SK-N-SH (cell line): ENCODE results near the gene TLE5. TPM values are rescaled to one million over a fixed set of nuclear protein-coding genes. Genes with fewer than 3 reads are reported as not detected.

Experiments used
- CTCF ChIA-PET: fragments of 300-600, 350-600 bp; formaldehyde crosslinking; extraction: SDS; loops from one replicate; lab custom pipeline; 2021; lab: Yijun Ruan, JAX
- POLR2A ChIA-PET: fragments of 350-600 bp; sonication (Branson Sonifier 250); formaldehyde crosslinking; extraction: SDS; loops from one replicate; lab custom pipeline; 2020; ENCODE audit warnings: antibody characterized with exemption, inconsistent platforms; lab: Yijun Ruan, JAX
- DNase-seq: peaks from one replicate; pipeline ENCODE4 v3.0.0; 2012
- H2AFZ ChIP-seq: fragments of 200-600 bp; sonication (generic); 2 replicates; pipeline ENCODE4 v1.8.1; 2016; ENCODE audit warnings: antibody characterized with exemption, mild to moderate bottlenecking, low read depth
- H3F3A ChIP-seq: fragments of 200-600 bp; sonication (generic); replicated peaks from 2 replicates; pipeline ENCODE3; 2016; ENCODE audit warnings: antibody characterized with exemption, mild to moderate bottlenecking; ENCODE audit not compliant: insufficient read depth
- H3K27ac ChIP-seq, 2 experiments: fragments of 200-500 bp in 1 of 2; fragments of 200-600 bp in 1 of 2; sonication (Bioruptor generic) in 1 of 2; sonication (generic), shearing (Covaris generic) in 1 of 2; 2 replicates each; pipeline versions ENCODE4 v1.5.1 to v1.6.1; 2014 to 2016; ENCODE audit warnings: low read depth in 2 of 2, inconsistent platforms in 1 of 2, low read length in 1 of 2, mild to moderate bottlenecking in 1 of 2, mixed read lengths in 1 of 2
- H3K27me3 ChIP-seq: fragments of 200-600 bp; sonication (generic), shearing (Covaris generic); 2 replicates; pipeline ENCODE4 v1.6.1; 2016; ENCODE audit warnings: mixed run types; ENCODE audit not compliant: insufficient read depth
- H3K36me3 ChIP-seq, 2 experiments: fragments of 200-500 bp in 1 of 2; fragments of 200-600 bp in 1 of 2; sonication (Bioruptor generic) in 1 of 2; sonication (generic) in 1 of 2; replicated peaks in 1 of 2; 2 replicates each; pipeline versions ENCODE3 to v1.5.1; 2014 to 2016; ENCODE audit warnings: low read length in 1 of 2, mild to moderate bottlenecking in 1 of 2; ENCODE audit not compliant: insufficient read depth in 2 of 2, control insufficient read depth in 1 of 2
- H3K4me1 ChIP-seq, 2 experiments: fragments of 200-500 bp in 1 of 2; fragments of 200-600 bp in 1 of 2; sonication (Bioruptor generic) in 1 of 2; sonication (generic), shearing (Covaris generic) in 1 of 2; 2 replicates each; pipeline versions ENCODE4 v1.5.1 to v1.6.1; 2014 to 2016; ENCODE audit warnings: low read depth in 1 of 2, low read length in 1 of 2, mixed run types in 1 of 2; ENCODE audit not compliant: insufficient read depth in 2 of 2, control insufficient read depth in 1 of 2
- H3K4me2 ChIP-seq: fragments of 200-600 bp; sonication (generic), shearing (Covaris generic); 2 replicates; pipeline ENCODE4 v1.6.1; 2017; ENCODE audit warnings: mixed run types
- H3K4me3 ChIP-seq, 2 experiments: fragments of 200-500 bp in 1 of 2; fragments of 200-600 bp in 1 of 2; sonication (Bioruptor generic) in 1 of 2; sonication (generic), shearing (Covaris generic) in 1 of 2; 2 replicates each; pipeline versions ENCODE4 v1.5.1 to v1.8.1; 2014 to 2016; ENCODE audit warnings: low read depth in 2 of 2, inconsistent platforms in 1 of 2, low read length in 1 of 2, mild to moderate bottlenecking in 1 of 2, mixed read lengths in 1 of 2, moderate library complexity in 1 of 2
- H3K79me2 ChIP-seq: fragments of 200-600 bp; sonication (generic); 2 replicates; pipeline ENCODE4 v1.8.1; 2017; ENCODE audit warnings: mild to moderate bottlenecking; ENCODE audit not compliant: insufficient read depth
- H3K9ac ChIP-seq: fragments of 200-600 bp; sonication (generic); 2 replicates; pipeline ENCODE4 v1.6.1; 2017; ENCODE audit warnings: mixed run types
- H3K9me2 ChIP-seq: fragments of 200-600 bp; sonication (generic); 2 replicates; pipeline ENCODE4 v1.6.1; 2017; ENCODE audit warnings: mixed run types
- H3K9me3 ChIP-seq: fragments of 200-600 bp; sonication (generic); 2 replicates; pipeline ENCODE4 v1.6.1; 2017; ENCODE audit warnings: mixed run types, mild to moderate bottlenecking, moderate library complexity
- H4K20me1 ChIP-seq: fragments of 200-600 bp; sonication (generic); 2 replicates; pipeline ENCODE4 v1.6.1; 2017; ENCODE audit warnings: mild to moderate bottlenecking, mixed run types; ENCODE audit not compliant: insufficient read depth
- CTCF ChIP-seq: fragments of 200-600 bp; sonication (generic); IDR thresholded peaks from 2 replicates; pipeline ENCODE4 v1.6.1; 2017; ENCODE audit warnings: antibody characterized with exemption, mild to moderate bottlenecking, moderate library complexity
- ELF1 ChIP-seq: IDR thresholded peaks from 2 replicates; pipeline ENCODE4 v1.4.0; 2012
- EP300 ChIP-seq, 2 experiments: IDR thresholded peaks; 2 replicates each; pipeline versions ENCODE4 v1.4.0 to v1.6.1; 2012; ENCODE audit warnings: borderline replicate concordance in 1 of 2, low read depth in 1 of 2, low read length in 1 of 2
- EZH2phosphoT487 ChIP-seq: fragments of 200-600 bp; sonication (generic); IDR thresholded peaks from 2 replicates; pipeline ENCODE4 v1.6.1; 2017; ENCODE audit warnings: low read depth, mixed run types, mild to moderate bottlenecking, antibody characterized with exemption, moderate library complexity, borderline replicate concordance
- FOSL2 ChIP-seq: IDR thresholded peaks from 2 replicates; pipeline ENCODE4 v1.4.0; 2012; ENCODE audit warnings: low read depth, mild to moderate bottlenecking, moderate library complexity, borderline replicate concordance
- GATA2 ChIP-seq: sonication (generic); formaldehyde crosslinking; IDR thresholded peaks from 2 replicates; pipeline ENCODE4 v1.5.0; 2020; ENCODE audit warnings: mild to moderate bottlenecking, missing genetic modification reagents
- MAX ChIP-seq: IDR thresholded peaks from 2 replicates; pipeline ENCODE4 v1.4.0; 2012; ENCODE audit warnings: low read depth
- MXI1 ChIP-seq: IDR thresholded peaks from 2 replicates; pipeline ENCODE4 v1.6.1; 2012; ENCODE audit warnings: mild to moderate bottlenecking, low read depth, low read length, improper control_type of control experiment
- NRF1 ChIP-seq: IDR thresholded peaks from 2 replicates; pipeline ENCODE4 v1.6.1; 2012; ENCODE audit warnings: low read depth, mild to moderate bottlenecking, low read length
- PBX3 ChIP-seq: IDR thresholded peaks from 2 replicates; pipeline ENCODE4; 2012
- SIN3A ChIP-seq: IDR thresholded peaks from 2 replicates; pipeline ENCODE4 v1.6.1; 2012; ENCODE audit warnings: low read depth, mild to moderate bottlenecking, low read length, moderate library complexity, borderline replicate concordance
- TAF1 ChIP-seq: IDR thresholded peaks from 2 replicates; pipeline ENCODE4 v1.6.1; 2012; ENCODE audit warnings: low read depth, mild to moderate bottlenecking, low read length, moderate library complexity, borderline replicate concordance
- TEAD4 ChIP-seq: IDR thresholded peaks from 2 replicates; pipeline ENCODE4 v1.4.0; 2012; ENCODE audit warnings: mild to moderate bottlenecking, borderline replicate concordance; ENCODE audit not compliant: insufficient read depth
- USF1 ChIP-seq: IDR thresholded peaks from 2 replicates; pipeline ENCODE4 v1.4.0; 2012; ENCODE audit warnings: low read depth, borderline replicate concordance
- YY1 ChIP-seq: IDR thresholded peaks from 2 replicates; pipeline ENCODE4 v1.4.0; 2012; ENCODE audit warnings: low read depth, mild to moderate bottlenecking
- WGBS: methylation state at CpG from one replicate; pipeline ENCODE4 v1.1.6; 2017; ENCODE audit warnings: low lambda C conversion rate; 5-methylcytosine and 5-hydroxymethylcytosine counted together
- polyA plus RNA-seq, 3 experiments: library from polyadenylated mRNA; depleted of rRNA; stranded (reverse); fragments of >200 nt; gene quantifications; 2 replicates each; pipeline ENCODE4 v1.2.3, GENCODE V29; 2012
- TF ChIP-seq, protein P1 (sequence below): fragments of 150-350 bp; IDR thresholded peaks from 2 replicates; pipeline ENCODE4 v1.6.1; 2017; ENCODE audit warnings: antibody characterized with exemption, low read length, low read depth, borderline replicate concordance

TLE5 gene
- polyA plus RNA-seq, 1 of the 3 experiments (the other 2 are of a cell fraction): 519 TPM

- no peaks in the 10 kb centered on the region; a peak in 1 of 4 replicates for H3K4me1 ChIP-seq
- peaks cover 38 to 54% of the 10 kb centered on the region in 2 experiments for H3K36me3 ChIP-seq
- H3K9ac ChIP-seq: no peak overlapping the region
- no peaks in the 10 kb centered on the region for H3K9me2 ChIP-seq
- H3K27me3 ChIP-seq: no peaks in the 10 kb centered on the region
- no peak overlapping the region for H3K27ac ChIP-seq
- H3K4me2 ChIP-seq: no peak overlapping the region
- 93% methylated on average over 12 of the region's 20 CpGs for WGBS
- H3K79me2 ChIP-seq: peaks cover 27% of the 10 kb centered on the region
- H4K20me1 ChIP-seq: peaks cover 17% of the 10 kb centered on the region
- POLR2A ChIA-PET: interaction anchor here (1.7 kb wide), 1 partner anchor 19 kb away, joined by 4 read pairs; no protein-coding TSS in a partner anchor
- peaks cover 20% of the 10 kb centered on the region for H3F3A ChIP-seq
- TF ChIP-seq ELF1 (no peak), FOSL2 (no peak), CTCF (no peak), SIN3A (no peak), TAF1 (no peak)
- no peak for DNase-seq
- H3K9me3 ChIP-seq: no peaks in the 10 kb centered on the region
- no peak overlapping the region for H3K4me3 ChIP-seq
- CTCF ChIA-PET: interaction anchor here (1.6 to 1.8 kb wide), 2 partner anchors 20 to 93 kb away, joined by 4 to 5 read pairs; no protein-coding TSS in a partner anchor
- H2AFZ ChIP-seq: no peak overlapping the region
Measured at GRCh38 chr19:3054972-3055740, 7.1 kb downstream of the TLE5 start.

- POLR2A ChIA-PET: interaction anchor here (1.7 kb wide), 1 partner anchor 18 kb away, joined by 4 read pairs; no protein-coding TSS in a partner anchor
- DNase-seq: no peak
- H3K9me3 ChIP-seq: no peaks in the 10 kb centered on the region
- H3K36me3 ChIP-seq: peaks cover 31 to 47% of the 10 kb centered on the region in 2 experiments
- H2AFZ ChIP-seq: no peak overlapping the region
- H3K9me2 ChIP-seq: no peaks in the 10 kb centered on the region
- peaks cover 17% of the 10 kb centered on the region for H4K20me1 ChIP-seq
- H3K4me1 ChIP-seq: no peaks in the 10 kb centered on the region; a peak in 1 of 4 replicates
- no peak overlapping the region for H3K9ac ChIP-seq
- H3K4me2 ChIP-seq: no peak overlapping the region
- CTCF ChIA-PET: interaction anchor here (1.0 to 1.6 kb wide), 4 partner anchors 11 to 109 kb away, joined by 3 to 5 read pairs (median 4); no protein-coding TSS in a partner anchor
- no peaks in the 10 kb centered on the region for H3K27me3 ChIP-seq
- peaks cover 20% of the 10 kb centered on the region for H3K79me2 ChIP-seq
- no peak overlapping the region for H3K4me3 ChIP-seq
- 84% methylated on average over 4 of the region's 4 CpGs for WGBS
- no peak overlapping the region for H3K27ac ChIP-seq
- peaks cover 20% of the 10 kb centered on the region for H3F3A ChIP-seq
- TF ChIP-seq SIN3A (no peak), TEAD4 (no peak), FOSL2 (no peak), EZH2phosphoT487 (no peak), GATA2 (CRISPR knock-in tag) (no peak), MXI1 (no peak), ELF1 (no peak), PBX3 (no peak), EP300 (IDR thresholded peaks at IDR 0.05; ENCODE audit: borderline replicate concordance in 1 of 2, low read depth in 1 of 2, low read length in 1 of 2) (no peak), NRF1 (no peak), YY1 (no peak), CTCF (no peak), MAX (no peak), USF1 (no peak)
- TF ChIP-seq, protein P1, sequence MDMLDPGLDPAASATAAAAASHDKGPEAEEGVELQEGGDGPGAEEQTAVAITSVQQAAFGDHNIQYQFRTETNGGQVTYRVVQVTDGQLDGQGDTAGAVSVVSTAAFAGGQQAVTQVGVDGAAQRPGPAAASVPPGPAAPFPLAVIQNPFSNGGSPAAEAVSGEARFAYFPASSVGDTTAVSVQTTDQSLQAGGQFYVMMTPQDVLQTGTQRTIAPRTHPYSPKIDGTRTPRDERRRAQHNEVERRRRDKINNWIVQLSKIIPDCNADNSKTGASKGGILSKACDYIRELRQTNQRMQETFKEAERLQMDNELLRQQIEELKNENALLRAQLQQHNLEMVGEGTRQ: no peak
Measured at GRCh38 chr19:3054265-3054971, 7.9 kb downstream of the TLE5 start.
